SK-N-SH treated with all-trans-retinoic acid at 6 μM for 48 hours (cell line): ENCODE results near the gene FERD3L.

Experiments used
- ARNTL ChIP-seq: fragments of 450-650 bp; formaldehyde crosslinking; IDR thresholded peaks from 2 replicates; pipeline ENCODE4 v1.5.0; 2020; ENCODE audit warnings: low read depth, mild to moderate bottlenecking, moderate library complexity, borderline replicate concordance
- ISL1 ChIP-seq: fragments of 250-450 bp; sonication (Bioruptor Pico); IDR thresholded peaks from 2 replicates; pipeline ENCODE4 v2.1.2; 2022; ENCODE audit warnings: mild to moderate bottlenecking, moderate library complexity
- PATZ1 ChIP-seq: fragments of 250-450 bp; sonication (Bioruptor Pico); IDR thresholded peaks from 2 replicates; pipeline ENCODE4 v1.8.0; 2020; ENCODE audit warnings: mild to moderate bottlenecking, moderate library complexity, borderline replicate concordance
- RARB ChIP-seq: fragments of 250-450 bp; sonication (Bioruptor Pico); IDR thresholded peaks from 2 replicates; pipeline ENCODE4 v1.8.0; 2021; ENCODE audit warnings: mild to moderate bottlenecking, moderate library complexity
- TF ChIP-seq, protein P1 (sequence below): fragments of 250-450 bp; sonication (Bioruptor Pico); IDR thresholded peaks from 2 replicates; pipeline ENCODE4 v1.5.1; 2020; ENCODE audit warnings: low read depth, mild to moderate bottlenecking, moderate library complexity

DNA sequence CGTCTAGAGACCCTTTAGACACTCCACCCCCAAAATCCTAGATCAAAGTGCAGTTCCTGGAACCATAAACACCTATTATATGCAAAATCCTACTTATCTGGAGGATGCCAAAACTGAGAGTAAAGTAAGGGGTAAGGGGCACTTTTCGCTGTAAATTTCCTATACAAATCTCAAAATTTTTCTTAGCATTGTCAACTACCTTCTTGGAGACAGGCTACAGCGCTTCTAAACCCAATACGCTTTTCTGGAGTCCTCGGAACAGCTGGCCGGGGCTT, 38.2 kb downstream of the FERD3L start:
- TF ChIP-seq RARB (CRISPR knock-in tag): no peak
- no peak for TF ChIP-seq PATZ1 (CRISPR knock-in tag)
- no peak for TF ChIP-seq ISL1
- no peak for TF ChIP-seq ARNTL (CRISPR knock-in tag)
- TF ChIP-seq, protein P1, sequence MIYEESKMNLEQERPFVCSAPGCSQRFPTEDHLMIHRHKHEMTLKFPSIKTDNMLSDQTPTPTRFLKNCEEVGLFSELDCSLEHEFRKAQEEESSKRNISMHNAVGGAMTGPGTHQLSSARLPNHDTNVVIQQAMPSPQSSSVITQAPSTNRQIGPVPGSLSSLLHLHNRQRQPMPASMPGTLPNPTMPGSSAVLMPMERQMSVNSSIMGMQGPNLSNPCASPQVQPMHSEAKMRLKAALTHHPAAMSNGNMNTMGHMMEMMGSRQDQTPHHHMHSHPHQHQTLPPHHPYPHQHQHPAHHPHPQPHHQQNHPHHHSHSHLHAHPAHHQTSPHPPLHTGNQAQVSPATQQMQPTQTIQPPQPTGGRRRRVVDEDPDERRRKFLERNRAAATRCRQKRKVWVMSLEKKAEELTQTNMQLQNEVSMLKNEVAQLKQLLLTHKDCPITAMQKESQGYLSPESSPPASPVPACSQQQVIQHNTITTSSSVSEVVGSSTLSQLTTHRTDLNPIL (CRISPR knock-in tag): no peak
